ENCODE measurements around the gene UBE3C. TPM values are rescaled to one million over a fixed set of nuclear protein-coding genes. Genes with fewer than 3 reads are reported as not detected.

The UBE3C gene
- total and polyA plus RNA-seq, 4 donors: 12.7 to 91.8 (median 46.1) TPM

DNA sequence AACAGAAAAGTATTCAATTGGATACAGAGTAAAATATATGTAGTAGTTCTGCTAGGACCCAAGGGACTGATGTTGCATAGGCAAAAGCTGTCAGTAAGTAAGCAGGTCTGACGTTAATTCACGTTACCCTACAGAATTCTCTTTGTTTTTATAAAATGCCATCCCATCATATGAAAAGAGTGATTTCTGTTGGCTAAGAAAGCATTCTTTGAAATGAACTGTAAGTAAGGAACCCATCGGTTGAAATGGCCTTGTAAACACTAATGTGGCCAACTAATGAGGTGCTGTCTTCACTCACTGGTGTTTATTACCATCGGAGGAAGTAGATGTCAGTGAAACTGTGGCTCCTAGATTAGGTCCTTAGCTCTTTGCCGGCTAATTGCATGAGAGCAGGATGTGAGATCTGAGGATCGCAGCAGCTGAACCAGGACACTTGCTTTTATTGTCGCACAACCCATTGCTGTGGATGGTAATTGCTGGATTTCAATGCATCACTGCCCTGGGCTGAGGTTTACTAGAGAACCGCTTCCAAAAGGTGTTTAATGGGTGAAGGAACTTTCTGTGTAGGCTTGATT is 49.5 kb downstream of the UBE3C start:
- Histone ChIP-seq H3K4me1 (ENCODE audit: control insufficient read depth in 5 of 5, insufficient read depth in 5 of 5, low read length in 5 of 5) (no peaks in the 10 kb centered on the region), H3K27ac (ENCODE audit: low read depth in 1 of 2, low read length in 1 of 2) (no peak overlapping the region), H3K9me3 (ENCODE audit: control insufficient read depth in 4 of 4, insufficient read depth in 3 of 4, low read length in 3 of 4) (no peaks in the 10 kb centered on the region), H3K4me3 (no peak overlapping the region), H3K9ac (ENCODE audit: insufficient read depth in 1 of 2, low read length in 2 of 2) (no peak overlapping the region), H3K36me3 (ENCODE audit: control insufficient read depth in 4 of 4, insufficient read depth in 4 of 4, low read length in 4 of 4) (peaks cover 24 to 37% (median 32%) of the 10 kb centered on the region in 4 donors), H3K27me3 (ENCODE audit: control insufficient read depth in 3 of 3, insufficient read depth in 3 of 3, low read length in 2 of 3) (no peaks in the 10 kb centered on the region)
- DNase-seq: no peak
- TF ChIP-seq, protein P1, sequence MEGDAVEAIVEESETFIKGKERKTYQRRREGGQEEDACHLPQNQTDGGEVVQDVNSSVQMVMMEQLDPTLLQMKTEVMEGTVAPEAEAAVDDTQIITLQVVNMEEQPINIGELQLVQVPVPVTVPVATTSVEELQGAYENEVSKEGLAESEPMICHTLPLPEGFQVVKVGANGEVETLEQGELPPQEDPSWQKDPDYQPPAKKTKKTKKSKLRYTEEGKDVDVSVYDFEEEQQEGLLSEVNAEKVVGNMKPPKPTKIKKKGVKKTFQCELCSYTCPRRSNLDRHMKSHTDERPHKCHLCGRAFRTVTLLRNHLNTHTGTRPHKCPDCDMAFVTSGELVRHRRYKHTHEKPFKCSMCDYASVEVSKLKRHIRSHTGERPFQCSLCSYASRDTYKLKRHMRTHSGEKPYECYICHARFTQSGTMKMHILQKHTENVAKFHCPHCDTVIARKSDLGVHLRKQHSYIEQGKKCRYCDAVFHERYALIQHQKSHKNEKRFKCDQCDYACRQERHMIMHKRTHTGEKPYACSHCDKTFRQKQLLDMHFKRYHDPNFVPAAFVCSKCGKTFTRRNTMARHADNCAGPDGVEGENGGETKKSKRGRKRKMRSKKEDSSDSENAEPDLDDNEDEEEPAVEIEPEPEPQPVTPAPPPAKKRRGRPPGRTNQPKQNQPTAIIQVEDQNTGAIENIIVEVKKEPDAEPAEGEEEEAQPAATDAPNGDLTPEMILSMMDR (IDR thresholded peaks at IDR 0.05; ENCODE audit: control extremely low read depth, extremely low read depth): no peak
- WGBS, 2 donors: 90 to 92% methylated on average over 8 of the region's 8 CpGs
- no peak for ATAC-seq (ENCODE audit: insufficient read depth, low FRiP score)

DNA sequence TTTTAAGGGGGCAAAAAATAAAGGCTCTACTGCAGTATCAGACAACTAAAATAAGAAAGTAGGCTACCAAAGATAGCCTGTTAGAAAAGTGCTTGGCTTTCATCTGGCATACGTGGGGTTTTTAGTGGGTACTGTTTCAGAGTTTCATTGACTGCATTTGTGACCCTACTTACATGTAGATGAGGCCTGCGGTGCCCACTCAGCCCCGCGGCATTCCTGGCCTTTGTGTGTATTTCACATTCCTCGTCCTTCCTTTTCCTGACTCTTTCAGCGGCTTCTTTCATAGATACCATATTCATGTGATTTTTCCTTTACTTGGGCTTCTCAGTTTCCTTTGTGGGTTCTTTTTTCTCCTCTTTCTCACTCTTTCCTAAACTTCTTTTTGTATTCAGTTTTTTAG is 50.7 kb downstream of the UBE3C start:
- Histone ChIP-seq H3K36me3 (ENCODE audit: control insufficient read depth in 4 of 4, insufficient read depth in 4 of 4, low read length in 4 of 4) (peaks cover 12 to 31% (median 26%) of the 10 kb centered on the region in 4 donors), H3K27me3 (ENCODE audit: control insufficient read depth in 3 of 3, insufficient read depth in 3 of 3, low read length in 2 of 3) (no peaks in the 10 kb centered on the region), H3K4me1 (ENCODE audit: control insufficient read depth in 5 of 5, insufficient read depth in 5 of 5, low read length in 5 of 5) (no peaks in the 10 kb centered on the region), H3K9ac (ENCODE audit: insufficient read depth in 1 of 2, low read length in 2 of 2) (no peak overlapping the region), H3K9me3 (ENCODE audit: control insufficient read depth in 4 of 4, insufficient read depth in 3 of 4, low read length in 3 of 4) (no peaks in the 10 kb centered on the region), H3K27ac (ENCODE audit: low read depth in 1 of 2, low read length in 1 of 2) (no peak overlapping the region), H3K4me3 (no peak overlapping the region)
- TF ChIP-seq, protein P1 (IDR thresholded peaks at IDR 0.05; ENCODE audit: control extremely low read depth, extremely low read depth): no peak
- DNase-seq (no peak), ATAC-seq (ENCODE audit: insufficient read depth, low FRiP score) (no peak)
- WGBS, 2 donors: 94 to 95% methylated on average over 6 of the region's 6 CpGs

DNA sequence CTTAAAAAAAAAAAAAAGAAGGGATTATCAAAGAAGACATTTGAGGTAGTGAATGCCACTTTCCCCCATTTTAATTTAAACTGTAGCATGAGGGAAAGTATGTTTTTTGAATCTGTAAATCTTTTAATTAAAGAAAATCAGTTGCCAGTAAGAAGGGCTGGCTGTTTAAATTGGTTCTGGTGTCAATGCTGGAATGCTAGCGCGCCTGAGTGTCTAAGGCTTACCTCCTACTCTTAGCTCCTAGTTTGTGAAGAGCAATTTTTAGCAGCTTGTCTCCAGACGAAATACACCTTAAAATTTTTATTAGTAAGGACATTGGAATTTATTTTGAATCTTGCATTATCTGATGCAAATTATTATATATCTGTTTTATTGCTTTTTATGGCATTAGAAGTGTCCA is 54.1 kb downstream of the UBE3C start:
- Histone ChIP-seq H3K27me3 (ENCODE audit: control insufficient read depth in 3 of 3, insufficient read depth in 3 of 3, low read length in 2 of 3) (no peaks in the 10 kb centered on the region), H3K9me3 (ENCODE audit: control insufficient read depth in 4 of 4, insufficient read depth in 3 of 4, low read length in 3 of 4) (no peaks in the 10 kb centered on the region), H3K9ac (ENCODE audit: insufficient read depth in 1 of 2, low read length in 2 of 2) (no peak overlapping the region), H3K4me1 (ENCODE audit: control insufficient read depth in 5 of 5, insufficient read depth in 5 of 5, low read length in 5 of 5) (no peaks in the 10 kb centered on the region), H3K4me3 (no peak overlapping the region), H3K36me3 (ENCODE audit: control insufficient read depth in 4 of 4, insufficient read depth in 4 of 4, low read length in 4 of 4) (peaks cover 14 to 46% (median 28%) of the 10 kb centered on the region in 4 donors), H3K27ac (ENCODE audit: low read depth in 1 of 2, low read length in 1 of 2) (no peak overlapping the region)
- DNase-seq (no peak), ATAC-seq (ENCODE audit: insufficient read depth, low FRiP score) (no peak)
- WGBS, 2 donors: 84 to 98% methylated on average over 3 of the region's 3 CpGs
- TF ChIP-seq, protein P1 (IDR thresholded peaks at IDR 0.05; ENCODE audit: control extremely low read depth, extremely low read depth): no peak

DNA sequence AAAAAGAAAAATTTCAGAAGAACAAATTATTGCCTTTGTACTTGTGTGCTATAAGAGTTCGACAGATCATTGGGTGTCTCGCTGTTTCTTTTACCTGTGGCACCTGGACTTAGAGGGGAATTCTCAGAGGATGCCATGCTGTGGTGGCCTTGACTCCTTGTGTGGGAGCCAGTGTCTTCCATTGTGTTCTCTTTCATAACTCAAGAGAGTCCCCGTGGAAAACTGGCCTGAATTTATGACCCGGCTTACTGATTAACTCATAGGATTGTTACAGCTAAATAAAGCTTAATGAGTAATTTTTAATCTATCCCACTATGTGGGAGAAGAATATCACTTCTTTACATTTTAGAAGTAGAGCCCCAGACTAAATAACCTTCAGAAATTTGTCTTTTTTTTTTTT is 54.5 kb downstream of the UBE3C start:
- TF ChIP-seq, protein P1 (IDR thresholded peaks at IDR 0.05; ENCODE audit: control extremely low read depth, extremely low read depth): no peak
- DNase-seq (no peak), ATAC-seq (ENCODE audit: insufficient read depth, low FRiP score) (no peak)
- Histone ChIP-seq H3K27ac (ENCODE audit: low read depth in 1 of 2, low read length in 1 of 2) (no peak overlapping the region), H3K4me3 (no peak overlapping the region), H3K27me3 (ENCODE audit: control insufficient read depth in 3 of 3, insufficient read depth in 3 of 3, low read length in 2 of 3) (no peaks in the 10 kb centered on the region), H3K9ac (ENCODE audit: insufficient read depth in 1 of 2, low read length in 2 of 2) (no peak overlapping the region), H3K4me1 (ENCODE audit: control insufficient read depth in 5 of 5, insufficient read depth in 5 of 5, low read length in 5 of 5) (no peaks in the 10 kb centered on the region), H3K36me3 (ENCODE audit: control insufficient read depth in 4 of 4, insufficient read depth in 4 of 4, low read length in 4 of 4) (peaks cover 15 to 42% (median 26%) of the 10 kb centered on the region in 4 donors), H3K9me3 (ENCODE audit: control insufficient read depth in 4 of 4, insufficient read depth in 3 of 4, low read length in 3 of 4) (no peaks in the 10 kb centered on the region)
- WGBS, 2 donors: 93 to 96% methylated on average over 4 of the region's 4 CpGs

Measured in lung (tissue), 12 donors.